ENCODE data around the gene SLC11A2. TPM values are rescaled to one million over a fixed set of nuclear protein-coding genes. Genes with fewer than 3 reads are reported as not detected.

The SLC11A2 gene
- polyA plus RNA-seq (2013) = 33.1 and 33.8 TPM in 2 replicates

DNA sequence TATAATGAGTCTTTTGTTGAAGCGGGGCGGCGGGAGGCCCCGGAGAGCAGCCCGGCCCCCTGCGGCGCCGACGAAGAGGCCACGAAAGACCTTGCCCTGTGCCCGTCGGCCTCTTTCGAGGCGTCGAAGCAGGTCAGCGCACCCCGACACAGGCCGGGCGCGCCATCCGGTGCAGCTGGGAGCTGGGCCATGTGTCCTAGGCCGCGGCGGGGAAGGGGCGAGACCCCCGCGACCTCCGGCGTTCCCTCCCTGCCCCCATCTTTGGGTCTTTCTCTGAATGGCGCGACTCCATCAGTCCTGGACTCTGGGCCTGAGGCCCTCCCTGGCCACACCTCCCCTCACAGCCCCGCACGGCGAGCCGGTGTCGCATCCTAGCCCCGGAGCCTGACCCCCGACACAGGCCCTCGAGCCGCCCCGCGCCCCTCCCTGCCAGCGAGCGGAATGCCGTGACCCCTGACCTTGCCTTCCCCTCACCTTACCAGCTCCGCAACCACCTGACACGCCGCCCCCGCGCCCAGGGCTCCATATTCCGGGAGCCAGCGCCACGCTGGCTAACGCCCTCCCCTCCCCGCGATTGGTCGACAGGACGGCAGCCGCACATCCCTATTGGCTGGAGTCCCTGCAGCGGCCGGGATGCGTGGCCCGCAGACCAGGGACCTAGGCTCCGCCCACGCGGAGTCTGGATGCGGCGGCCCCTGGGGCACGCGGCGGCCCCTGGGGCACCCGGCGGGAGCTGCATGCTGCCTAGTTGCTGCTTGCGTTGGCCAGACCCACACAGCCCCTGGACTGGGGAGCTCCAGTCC lies at the start of gene SLC11A2:
Gene SLC11A2 (minus strand): TSS at position 549 of the 803 bp plus-strand sequence. CDS start 15,656 bp downstream, outside the sequence.
- Histone ChIP-seq H3K23ac (ENCODE audit: low read length) (no peak within 1 kb of the TSS), H3K79me2 (ENCODE audit: control insufficient read depth, insufficient read depth, low read length, poor library complexity) (peaks cover 12% of the 10 kb centered on the region), H2BK5ac (ENCODE audit: low read depth, low read length, poor library complexity) (peak within 1 kb of the TSS; percentile 95), H3K9ac (ENCODE audit: low read length) (peak within 1 kb of the TSS; percentile 88), H3K9me3 (ENCODE audit: insufficient read depth, low read depth, low read length) (no peaks in the 10 kb centered on the region), H3K4ac (ENCODE audit: low read depth, low read length) (peak within 1 kb of the TSS; percentile 93), H2BK120ac (ENCODE audit: insufficient read depth, low read length, poor library complexity) (peak within 1 kb of the TSS; percentile 98), H3K27ac (ENCODE audit: low read depth, low read length) (peak within 1 kb of the TSS; percentile 99), H3K79me1 (ENCODE audit: low read length) (peaks cover 32% of the 10 kb centered on the region), H3K4me1 (ENCODE audit: control insufficient read depth in 1 of 2, insufficient read depth in 2 of 2, low read length in 2 of 2) (peaks cover 11 to 27% of the 10 kb centered on the region in 2 experiments), H4K8ac (ENCODE audit: low read depth, low read length) (peak within 1 kb of the TSS; percentile 96), H4K12ac (ENCODE audit: low read depth, low read length) (peak within 1 kb of the TSS; percentile 76), H3K4me2 (ENCODE audit: low read length) (peak within 1 kb of the TSS; percentile 90), H3K14ac (ENCODE audit: low read length) (peak within 1 kb of the TSS; percentile 98), H3K27me3 (ENCODE audit: insufficient read depth, low read length) (no peaks in the 10 kb centered on the region), H2AK5ac (ENCODE audit: low read length) (peak within 1 kb of the TSS; percentile 95), H2AFZ (ENCODE audit: insufficient read depth, low read length, poor library complexity) (peak within 1 kb of the TSS; percentile 93), H4K91ac (ENCODE audit: low read depth, low read length) (peak within 1 kb of the TSS; percentile 98), H3K18ac (ENCODE audit: low read length) (peak within 1 kb of the TSS; percentile 99), H3K36me3 (ENCODE audit: control insufficient read depth in 1 of 2, insufficient read depth in 2 of 2, low read length in 2 of 2) (no peaks in the 10 kb centered on the region), H3K4me3 (ENCODE audit: low read depth, low read length) (peak within 1 kb of the TSS; percentile 92), H2BK12ac (ENCODE audit: low read length) (peak within 1 kb of the TSS; percentile 67)
- DNase-seq = peak; percentile 97
- WGBS (ENCODE audit: extremely low coverage, insufficient coverage, insufficient read length) = no CpG with 5 or more reads among the region's 74 CpGs

- no peak overlapping the region for H2AFZ ChIP-seq (ENCODE audit: insufficient read depth, low read length, poor library complexity)
- peaks cover 4% of the 10 kb centered on the region for H3K79me2 ChIP-seq (ENCODE audit: control insufficient read depth, insufficient read depth, low read length, poor library complexity)
- no peak for DNase-seq
- H3K27ac ChIP-seq (ENCODE audit: low read depth, low read length) = no peak overlapping the region
- H3K4me3 ChIP-seq (ENCODE audit: low read depth, low read length) = no peak overlapping the region
- H2BK12ac ChIP-seq (ENCODE audit: low read length) = no peak overlapping the region
- H3K79me1 ChIP-seq (ENCODE audit: low read length) = no peaks in the 10 kb centered on the region
- H3K9me3 ChIP-seq (ENCODE audit: insufficient read depth, low read depth, low read length) = no peaks in the 10 kb centered on the region
- H3K18ac ChIP-seq (ENCODE audit: low read length) = no peak overlapping the region
- no peak overlapping the region for H2AK5ac ChIP-seq (ENCODE audit: low read length)
- no peak overlapping the region for H4K91ac ChIP-seq (ENCODE audit: low read depth, low read length)
- peak overlapping the region; percentile 88 for H3K4ac ChIP-seq (ENCODE audit: low read depth, low read length)
- no CpG with 5 or more reads among the region's 5 CpGs for WGBS (ENCODE audit: extremely low coverage, insufficient coverage, insufficient read length)
- H2BK120ac ChIP-seq (ENCODE audit: insufficient read depth, low read length, poor library complexity) = no peak overlapping the region
- no peak overlapping the region for H4K8ac ChIP-seq (ENCODE audit: low read depth, low read length)
- no peak overlapping the region for H3K4me2 ChIP-seq (ENCODE audit: low read length)
- no peak overlapping the region for H2BK5ac ChIP-seq (ENCODE audit: low read depth, low read length, poor library complexity)
- H3K4me1 ChIP-seq (ENCODE audit: control insufficient read depth in 1 of 2, insufficient read depth in 2 of 2, low read length in 2 of 2) = peaks cover 4 to 7% of the 10 kb centered on the region in 2 experiments
- no peaks in the 10 kb centered on the region for H3K27me3 ChIP-seq (ENCODE audit: insufficient read depth, low read length)
- no peak overlapping the region for H3K23ac ChIP-seq (ENCODE audit: low read length)
- no peak overlapping the region for H3K14ac ChIP-seq (ENCODE audit: low read length)
- H3K36me3 ChIP-seq (ENCODE audit: control insufficient read depth in 1 of 2, insufficient read depth in 2 of 2, low read length in 2 of 2) = peaks cover 23 to 43% of the 10 kb centered on the region in 2 experiments
- no peak overlapping the region for H4K12ac ChIP-seq (ENCODE audit: low read depth, low read length)
- no peak overlapping the region for H3K9ac ChIP-seq (ENCODE audit: low read length)
Observed at GRCh38 chr12:51075390-51075789, 49.2 kb upstream of the SLC11A2 start.

DNA sequence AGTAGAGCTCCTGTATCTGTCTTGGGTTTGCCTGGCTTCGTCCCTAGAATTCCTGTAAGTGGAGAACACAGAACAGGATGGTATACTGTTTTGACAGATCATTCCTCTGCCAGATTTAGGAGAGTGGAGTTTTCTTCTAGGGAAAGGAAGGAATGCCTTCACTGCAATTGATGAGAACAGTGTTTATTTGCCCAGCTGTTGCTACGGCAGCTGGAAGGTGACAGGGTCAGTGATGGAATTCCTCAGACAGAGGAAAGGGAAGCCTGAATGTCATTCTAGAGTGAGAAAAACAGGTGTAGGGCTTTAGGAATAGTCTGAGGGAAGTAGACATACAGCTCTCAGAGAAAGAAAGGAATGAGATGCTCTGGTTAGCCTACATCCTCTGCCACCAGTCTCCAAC lies 45.5 kb upstream of the SLC11A2 start:
- Histone ChIP-seq H3K27me3 (ENCODE audit: insufficient read depth, low read length) (no peaks in the 10 kb centered on the region), H2AK5ac (ENCODE audit: low read length) (no peak overlapping the region), H4K8ac (ENCODE audit: low read depth, low read length) (no peak overlapping the region), H3K23ac (ENCODE audit: low read length) (no peak overlapping the region), H3K14ac (ENCODE audit: low read length) (no peak overlapping the region), H2AFZ (ENCODE audit: insufficient read depth, low read length, poor library complexity) (no peak overlapping the region), H3K4me3 (ENCODE audit: low read depth, low read length) (no peak overlapping the region), H2BK12ac (ENCODE audit: low read length) (no peak overlapping the region), H3K79me1 (ENCODE audit: low read length) (peaks cover 2% of the 10 kb centered on the region), H3K36me3 (ENCODE audit: control insufficient read depth in 1 of 2, insufficient read depth in 2 of 2, low read length in 2 of 2) (peaks cover 39 to 70% of the 10 kb centered on the region in 2 experiments), H2BK5ac (ENCODE audit: low read depth, low read length, poor library complexity) (no peak overlapping the region), H3K4ac (ENCODE audit: low read depth, low read length) (no peak overlapping the region), H3K9me3 (ENCODE audit: insufficient read depth, low read depth, low read length) (no peaks in the 10 kb centered on the region), H3K4me1 (ENCODE audit: control insufficient read depth in 1 of 2, insufficient read depth in 2 of 2, low read length in 2 of 2) (peaks cover 5 to 6% of the 10 kb centered on the region in 2 experiments), H3K9ac (ENCODE audit: low read length) (no peak overlapping the region), H4K91ac (ENCODE audit: low read depth, low read length) (no peak overlapping the region), H3K18ac (ENCODE audit: low read length) (no peak overlapping the region), H2BK120ac (ENCODE audit: insufficient read depth, low read length, poor library complexity) (no peak overlapping the region), H3K79me2 (ENCODE audit: control insufficient read depth, insufficient read depth, low read length, poor library complexity) (peaks cover 2% of the 10 kb centered on the region), H3K4me2 (ENCODE audit: low read length) (no peak overlapping the region), H3K27ac (ENCODE audit: low read depth, low read length) (no peak overlapping the region), H4K12ac (ENCODE audit: low read depth, low read length) (no peak overlapping the region)
- no CpG with 5 or more reads among the region's 2 CpGs for WGBS (ENCODE audit: extremely low coverage, insufficient coverage, insufficient read length)
- DNase-seq = peak in 1 of 2 donors; percentile 36

DNA sequence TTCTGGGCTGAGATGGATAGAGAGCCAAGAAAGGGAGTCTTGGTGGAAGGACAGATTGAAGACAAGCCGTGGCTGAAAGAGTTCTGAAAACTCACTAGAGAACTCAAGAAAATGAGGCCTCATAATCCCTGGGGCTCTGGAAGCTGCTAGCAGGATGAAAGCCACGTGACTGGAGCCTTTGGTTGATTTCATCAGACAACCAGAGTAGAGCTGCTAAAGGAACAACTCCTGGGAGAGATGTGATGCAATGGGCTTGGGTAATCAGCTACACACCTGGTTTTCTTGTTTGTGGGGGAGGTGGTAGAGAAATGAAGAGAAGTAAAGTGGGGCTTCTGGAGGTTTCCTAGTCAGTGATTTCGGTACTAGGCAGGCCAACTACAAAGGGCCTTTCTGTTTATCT lies 43.8 kb upstream of the SLC11A2 start:
- H4K8ac ChIP-seq (ENCODE audit: low read depth, low read length) = peak overlapping the region; percentile 61
- no peak overlapping the region for H3K18ac ChIP-seq (ENCODE audit: low read length)
- peak overlapping the region; percentile 63 for H2BK5ac ChIP-seq (ENCODE audit: low read depth, low read length, poor library complexity)
- H3K36me3 ChIP-seq (ENCODE audit: control insufficient read depth in 1 of 2, insufficient read depth in 2 of 2, low read length in 2 of 2) = peaks cover 43 to 73% of the 10 kb centered on the region in 2 experiments
- H3K4me3 ChIP-seq (ENCODE audit: low read depth, low read length) = no peak overlapping the region
- no peak overlapping the region for H2AFZ ChIP-seq (ENCODE audit: insufficient read depth, low read length, poor library complexity)
- H4K91ac ChIP-seq (ENCODE audit: low read depth, low read length) = peak overlapping the region; percentile 72
- peak overlapping the region; percentile 75 for H3K27ac ChIP-seq (ENCODE audit: low read depth, low read length)
- peaks cover 2% of the 10 kb centered on the region in 2 experiments for H3K4me1 ChIP-seq (ENCODE audit: control insufficient read depth in 1 of 2, insufficient read depth in 2 of 2, low read length in 2 of 2)
- H4K12ac ChIP-seq (ENCODE audit: low read depth, low read length) = no peak overlapping the region
- H2BK120ac ChIP-seq (ENCODE audit: insufficient read depth, low read length, poor library complexity) = peak overlapping the region; percentile 86
- no peak overlapping the region for H3K9ac ChIP-seq (ENCODE audit: low read length)
- H3K9me3 ChIP-seq (ENCODE audit: insufficient read depth, low read depth, low read length) = no peaks in the 10 kb centered on the region
- peak; percentile 85 to 91 for DNase-seq
- no peaks in the 10 kb centered on the region for H3K79me2 ChIP-seq (ENCODE audit: control insufficient read depth, insufficient read depth, low read length, poor library complexity)
- H3K23ac ChIP-seq (ENCODE audit: low read length) = no peak overlapping the region
- H3K4me2 ChIP-seq (ENCODE audit: low read length) = no peak overlapping the region
- peaks cover 2% of the 10 kb centered on the region for H3K79me1 ChIP-seq (ENCODE audit: low read length)
- H3K4ac ChIP-seq (ENCODE audit: low read depth, low read length) = no peak overlapping the region
- H3K27me3 ChIP-seq (ENCODE audit: insufficient read depth, low read length) = no peaks in the 10 kb centered on the region
- H3K14ac ChIP-seq (ENCODE audit: low read length) = no peak overlapping the region
- no peak overlapping the region for H2BK12ac ChIP-seq (ENCODE audit: low read length)
- no peak overlapping the region for H2AK5ac ChIP-seq (ENCODE audit: low read length)
- no CpG with 5 or more reads among the region's 3 CpGs for WGBS (ENCODE audit: extremely low coverage, insufficient coverage, insufficient read length)

Data from trophoblast cell (in vitro differentiated cells and primary cell).